ENCODE results near the gene CCDC126.
"Not testable (repeated sequence)": the region's sequence is repeated elsewhere in the genome, so short reads cannot be mapped to it uniquely, and the experiment has no call there.

Gene CCDC126, protein sequence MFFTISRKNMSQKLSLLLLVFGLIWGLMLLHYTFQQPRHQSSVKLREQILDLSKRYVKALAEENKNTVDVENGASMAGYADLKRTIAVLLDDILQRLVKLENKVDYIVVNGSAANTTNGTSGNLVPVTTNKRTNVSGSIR

DNA sequence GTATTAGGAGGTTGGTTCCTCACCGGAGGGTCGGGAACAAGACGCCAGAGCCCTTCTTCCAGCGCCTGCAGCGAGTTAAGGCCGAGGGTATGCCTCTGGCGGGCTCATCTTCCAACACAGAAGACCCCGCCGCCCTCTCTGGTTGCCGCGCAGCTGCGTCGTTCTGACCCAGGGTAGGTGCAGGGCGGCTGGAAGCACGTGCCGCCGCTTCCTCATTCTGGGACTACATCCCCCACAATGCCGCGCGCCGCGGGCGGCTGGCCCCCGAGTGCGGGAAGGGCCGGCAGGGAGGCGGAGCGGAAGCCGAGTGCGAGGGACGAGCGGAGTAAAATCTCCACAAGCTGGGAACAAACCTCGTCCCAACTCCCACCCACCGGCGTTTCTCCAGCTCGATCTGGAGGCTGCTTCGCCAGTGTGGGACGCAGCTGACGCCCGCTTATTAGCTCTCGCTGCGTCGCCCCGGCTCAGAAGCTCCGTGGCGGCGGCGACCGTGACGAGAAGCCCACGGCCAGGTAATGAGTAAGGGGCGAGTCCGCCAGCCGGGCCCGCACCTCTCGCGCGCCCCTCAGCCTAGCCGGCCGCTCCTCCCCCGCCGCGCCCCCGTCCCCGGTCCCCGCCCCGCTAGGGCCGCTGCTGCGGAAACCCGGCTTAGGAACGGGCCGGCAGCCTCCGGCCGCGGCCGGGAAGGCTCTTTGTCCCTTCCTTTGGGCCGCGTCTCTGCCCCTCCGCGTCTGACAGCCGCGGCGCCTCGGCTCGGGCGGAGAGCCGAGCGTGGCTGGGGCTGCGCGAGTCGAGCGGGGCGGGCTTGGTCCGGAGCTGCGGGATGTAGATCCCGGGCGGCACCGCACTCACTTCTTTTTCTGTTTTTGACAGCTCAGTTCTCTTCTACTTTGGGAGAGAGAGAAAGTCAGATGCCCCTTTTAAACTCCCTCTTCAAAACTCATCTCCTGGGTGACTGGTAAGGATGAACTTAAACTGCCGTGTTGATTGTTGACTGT is at the start of gene CCDC126:
Gene CCDC126 (plus strand): TSS at position 289 of the 998 bp plus-strand sequence. CDS start 13,934 bp downstream, outside the sequence.
- DNase-seq (ENCODE audit: extremely low read depth in 1 of 2, low read depth in 1 of 2): peak; percentile 50 to 75

DNA sequence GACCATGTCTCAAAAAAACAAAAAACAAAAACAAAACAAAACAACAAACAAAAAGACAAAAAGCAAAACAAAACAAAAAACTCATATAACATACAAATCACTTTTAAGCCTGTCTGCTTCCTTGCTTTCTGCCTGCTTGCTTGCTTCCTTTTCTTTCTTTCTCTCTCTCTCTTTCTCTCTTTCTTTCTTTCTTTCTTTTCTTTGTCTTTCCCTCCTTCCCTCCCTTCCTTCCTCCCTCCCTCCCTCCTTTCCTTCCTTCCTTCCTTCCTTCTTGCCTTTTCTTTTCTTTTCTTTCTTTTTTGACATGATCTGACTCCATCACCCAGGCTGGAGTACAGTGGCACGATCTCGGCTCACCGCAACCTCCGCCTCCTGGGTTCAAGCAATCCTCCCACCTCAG is 49.5 kb upstream of the CCDC126 start:
- no peak for DNase-seq (ENCODE audit: extremely low read depth in 1 of 2, low read depth in 1 of 2)

DNA sequence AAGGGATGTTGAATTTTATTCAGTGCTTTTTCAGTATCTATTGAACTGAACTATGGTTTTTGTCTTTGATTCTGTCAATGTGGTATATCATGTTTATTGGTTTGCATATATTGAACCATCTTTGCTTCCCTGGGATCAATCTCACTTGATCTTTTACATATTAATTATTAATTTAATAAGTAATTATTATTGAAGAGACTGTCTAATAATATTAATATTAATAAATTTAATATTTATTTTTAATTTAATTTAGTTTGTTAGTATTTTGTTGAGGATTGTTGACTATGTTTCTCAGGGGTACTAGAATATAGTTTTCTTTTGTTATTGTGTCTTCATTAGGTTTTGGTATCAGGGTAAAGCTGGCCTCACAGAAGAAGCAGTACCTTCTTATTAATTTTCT is 38.9 kb upstream of the CCDC126 start:
- DNase-seq (ENCODE audit: extremely low read depth in 1 of 2, low read depth in 1 of 2): no peak

DNA sequence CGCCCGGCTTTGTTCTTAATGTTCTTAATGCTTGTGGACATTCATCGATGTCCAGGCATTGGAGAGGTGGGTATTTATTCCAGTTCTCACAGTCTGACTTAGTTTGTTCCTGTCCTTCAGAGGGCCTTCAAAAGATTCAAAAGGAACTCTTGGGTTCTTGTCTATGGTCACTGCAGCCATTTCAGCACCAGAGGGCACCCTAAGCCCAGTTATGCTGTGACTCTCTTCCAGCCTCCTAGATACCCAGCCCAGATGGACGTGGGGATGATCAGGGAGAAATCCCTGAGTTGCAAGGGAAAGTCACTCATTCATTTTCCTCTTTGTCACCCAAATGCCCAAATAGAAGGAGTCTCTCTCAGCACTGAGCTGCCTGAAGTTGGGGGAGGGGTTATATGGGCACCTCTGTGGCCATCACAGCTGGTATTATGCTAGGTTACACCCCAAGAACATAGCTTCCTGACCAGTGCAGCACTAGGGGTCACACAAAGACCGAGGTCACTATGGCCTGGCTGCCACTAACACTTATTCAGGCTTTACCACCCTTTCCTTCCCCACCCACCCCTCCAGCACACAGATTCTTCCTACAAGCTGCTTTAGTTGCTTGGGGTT is 26.5 kb upstream of the CCDC126 start:
- DNase-seq (ENCODE audit: extremely low read depth in 1 of 2, low read depth in 1 of 2): peak; percentile 27 to 46

DNA sequence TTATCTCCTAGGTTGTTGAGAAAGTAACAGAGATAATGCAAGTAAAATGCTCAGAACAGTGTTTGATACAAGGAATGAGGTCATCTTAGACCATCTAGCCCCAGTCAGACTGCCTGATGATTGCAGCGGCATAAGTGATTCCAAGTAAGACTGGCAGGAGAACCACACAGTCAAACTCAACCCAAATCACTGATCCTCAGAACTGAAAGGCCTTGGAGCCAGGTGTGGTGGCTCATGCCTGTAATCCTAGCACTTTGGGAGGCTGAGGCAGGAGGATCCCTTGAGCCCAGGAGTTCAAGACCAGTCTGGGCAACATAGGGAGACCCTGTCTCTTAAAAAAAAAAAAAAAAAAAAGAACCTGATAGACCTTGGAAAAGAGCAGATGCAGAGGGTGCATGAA is 15.2 kb upstream of the CCDC126 start:
- DNase-seq (ENCODE audit: extremely low read depth in 1 of 2, low read depth in 1 of 2): not testable (repeated sequence)

DNA sequence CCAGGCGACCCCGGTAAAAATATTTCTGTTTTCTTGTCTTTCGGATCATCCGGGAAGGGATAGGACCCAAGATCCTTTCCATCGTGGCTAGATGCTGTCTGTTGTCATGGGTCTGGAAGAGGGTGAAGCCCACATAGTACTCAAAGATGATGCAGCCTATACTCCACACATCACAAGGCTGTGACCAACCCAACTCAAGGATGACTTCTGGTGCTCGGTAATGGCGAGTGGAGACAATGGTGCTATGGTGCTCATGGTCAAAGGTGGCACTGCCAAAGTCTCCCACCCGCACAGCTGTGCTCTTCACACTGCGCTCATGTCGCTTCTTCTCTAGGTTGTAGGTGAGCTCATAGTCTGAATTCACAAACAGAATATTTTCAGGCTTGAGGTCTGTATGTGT is 11.9 kb upstream of the CCDC126 start:
- not testable (repeated sequence) for DNase-seq (ENCODE audit: extremely low read depth in 1 of 2, low read depth in 1 of 2)

DNA sequence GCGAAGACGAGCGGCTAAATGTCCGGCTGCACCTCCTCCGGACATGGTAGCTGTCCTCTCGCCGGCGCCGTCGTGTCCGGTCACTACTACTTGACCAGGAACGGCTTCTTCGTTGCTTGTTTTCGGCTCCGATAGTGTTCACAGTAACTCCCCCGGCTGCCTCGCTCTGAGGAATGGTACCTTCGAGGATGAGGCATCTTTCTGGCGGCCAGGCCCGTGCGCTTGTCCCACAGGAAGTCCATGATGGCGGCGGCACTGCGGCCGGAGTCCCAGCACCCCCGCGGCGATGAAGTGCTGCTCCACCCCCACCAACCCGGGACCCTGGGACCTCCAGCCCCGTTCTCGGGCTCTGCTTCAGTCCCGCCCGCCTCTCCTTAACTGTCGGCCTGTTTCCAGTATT is 11.0 kb upstream of the CCDC126 start:
- no peak for DNase-seq (ENCODE audit: extremely low read depth in 1 of 2, low read depth in 1 of 2)

DNA sequence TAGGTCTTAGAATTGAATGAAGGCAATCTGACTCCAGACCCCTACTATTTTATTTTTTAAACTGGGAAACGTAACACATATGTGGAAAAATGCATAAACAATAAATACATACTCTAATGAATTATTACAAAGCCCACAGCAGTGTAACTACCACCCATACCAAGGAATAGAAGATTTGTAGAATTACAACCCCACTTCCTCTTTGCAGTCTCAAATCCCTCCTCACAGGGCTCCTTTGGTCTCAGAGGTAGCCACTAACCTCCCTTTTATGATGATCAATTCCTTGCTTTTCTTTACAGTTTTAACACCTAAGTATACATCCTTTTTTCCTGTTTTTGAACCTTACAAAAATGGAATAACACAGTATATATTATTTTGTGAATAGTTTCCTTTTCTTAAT is 6.7 kb upstream of the CCDC126 start:
- no peak for DNase-seq (ENCODE audit: extremely low read depth in 1 of 2, low read depth in 1 of 2)

DNA sequence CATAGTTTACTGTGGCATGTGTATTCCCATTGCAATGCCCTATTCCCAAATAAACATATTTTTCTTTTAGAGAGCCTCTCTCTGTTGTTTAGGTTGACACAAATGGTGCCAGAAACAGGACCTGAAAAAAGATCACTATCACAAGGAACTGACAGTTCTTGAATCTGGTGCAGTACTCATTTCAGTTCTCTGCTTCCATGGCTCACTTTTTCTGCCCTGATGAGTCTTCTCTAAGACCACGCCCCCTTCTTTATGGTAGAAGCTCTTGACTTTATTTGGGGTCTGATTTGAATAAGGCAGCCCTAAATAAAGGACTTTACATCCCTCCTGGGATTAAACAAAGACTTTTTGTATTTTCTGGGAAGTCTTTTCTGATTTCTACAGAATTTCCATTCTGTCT is 3.5 kb upstream of the CCDC126 start:
- DNase-seq (ENCODE audit: extremely low read depth in 1 of 2, low read depth in 1 of 2): no peak

DNA sequence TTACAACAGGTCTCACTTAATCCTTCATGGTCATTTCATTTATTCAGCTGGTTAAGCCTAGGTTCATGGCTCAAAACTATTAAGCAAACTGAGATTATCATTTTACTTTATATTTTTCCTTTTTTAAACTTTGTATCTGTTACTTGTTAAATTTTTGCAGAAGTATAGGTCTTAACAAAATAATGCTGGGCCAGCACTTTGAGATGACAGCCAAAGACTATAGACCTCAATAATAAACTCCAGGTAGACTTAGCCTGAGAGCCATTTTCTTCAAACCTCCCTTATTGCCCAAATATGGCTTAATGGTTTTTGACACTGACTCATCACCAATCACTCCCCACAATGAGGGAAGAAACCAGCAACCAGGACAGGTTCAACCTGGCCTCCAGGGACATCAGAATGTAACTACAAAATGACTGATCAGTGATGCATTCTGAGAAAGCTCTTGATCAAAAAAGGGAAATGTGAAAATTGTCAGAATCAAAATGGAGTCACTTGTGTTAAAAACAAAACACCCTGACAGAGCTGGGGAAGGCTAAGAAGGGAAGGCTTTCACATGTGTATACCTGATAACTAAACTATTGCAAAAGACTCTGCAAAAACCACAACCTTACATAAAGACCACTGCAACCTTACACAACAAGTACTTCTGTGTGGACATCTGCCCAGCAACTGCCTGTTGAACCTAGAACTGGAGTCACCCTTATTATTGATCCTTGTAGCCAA is 2.1 kb upstream of the CCDC126 start:
- no peak for DNase-seq (ENCODE audit: extremely low read depth in 1 of 2, low read depth in 1 of 2)

DNA sequence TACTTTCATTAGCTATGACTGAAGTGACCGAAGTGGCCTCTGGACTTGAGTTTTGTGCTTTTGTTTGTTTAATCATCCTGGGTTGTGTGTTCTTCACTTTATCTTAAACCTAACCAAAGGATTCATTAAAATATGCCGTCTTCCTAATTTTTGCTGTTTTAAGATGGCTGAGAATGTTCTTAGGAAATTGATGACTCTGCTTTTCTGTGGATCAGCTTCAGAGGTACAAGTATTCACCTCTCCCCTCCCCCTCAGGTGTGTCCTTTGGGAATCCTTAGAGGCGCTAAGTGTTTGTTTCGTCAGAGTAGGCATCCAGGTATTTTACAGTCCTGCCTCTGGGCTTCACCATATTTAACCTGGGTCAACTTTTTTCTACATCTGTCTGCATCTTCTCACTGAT is 1.1 kb downstream of the CCDC126 start:
- DNase-seq (ENCODE audit: extremely low read depth in 1 of 2, low read depth in 1 of 2): no peak

DNA sequence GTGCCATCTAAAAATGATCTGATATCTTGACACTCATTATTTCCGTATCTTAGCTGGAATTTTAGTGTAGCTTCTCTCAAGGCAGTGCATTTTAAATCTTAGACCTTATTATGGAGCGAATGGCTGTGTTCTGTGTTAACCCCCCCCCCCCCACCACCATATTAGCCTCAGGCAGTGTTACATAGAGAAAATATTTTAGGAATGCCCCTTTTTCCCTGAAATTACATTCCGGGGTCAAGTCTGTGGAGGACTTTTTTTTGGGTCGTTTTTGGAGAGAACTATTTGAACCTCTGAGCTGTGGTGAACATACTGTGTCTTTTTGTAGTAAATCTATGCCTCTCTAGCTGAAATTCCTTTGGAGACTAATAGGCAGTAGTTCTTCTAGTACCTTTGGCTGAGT is 3.1 kb downstream of the CCDC126 start:
- DNase-seq (ENCODE audit: extremely low read depth in 1 of 2, low read depth in 1 of 2): no peak

DNA sequence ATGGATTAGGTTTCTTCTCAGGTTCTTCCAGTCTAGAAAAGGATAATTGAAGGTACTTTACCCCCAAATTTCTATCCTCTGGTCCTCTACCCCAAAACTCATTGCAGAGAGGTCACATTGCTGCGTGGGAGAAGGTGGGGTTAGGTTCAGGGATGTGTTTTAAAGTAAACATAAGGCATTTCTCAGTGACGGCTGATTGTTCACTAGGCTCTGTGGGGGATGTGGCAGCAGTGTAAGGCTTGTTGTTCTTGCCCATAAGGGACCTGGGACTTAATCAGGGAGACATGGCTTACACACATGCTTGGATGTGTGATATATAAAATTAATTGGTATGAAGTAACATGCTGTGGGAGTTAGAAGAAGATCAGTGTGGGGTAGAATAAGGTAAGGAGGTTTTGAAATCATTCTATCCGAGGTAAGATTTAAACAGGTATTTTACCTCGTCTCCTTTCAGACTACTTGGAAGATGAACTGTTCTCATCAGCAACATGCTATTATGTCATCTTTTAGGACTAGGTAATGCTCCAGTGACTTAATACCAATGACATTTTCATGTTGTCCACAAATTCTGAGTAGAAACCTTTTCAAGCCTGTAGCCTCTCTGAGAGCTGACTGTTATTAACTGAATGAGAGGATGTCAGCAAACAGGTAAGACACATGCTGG is 6.6 kb downstream of the CCDC126 start:
- no peak for DNase-seq (ENCODE audit: extremely low read depth in 1 of 2, low read depth in 1 of 2)

DNA sequence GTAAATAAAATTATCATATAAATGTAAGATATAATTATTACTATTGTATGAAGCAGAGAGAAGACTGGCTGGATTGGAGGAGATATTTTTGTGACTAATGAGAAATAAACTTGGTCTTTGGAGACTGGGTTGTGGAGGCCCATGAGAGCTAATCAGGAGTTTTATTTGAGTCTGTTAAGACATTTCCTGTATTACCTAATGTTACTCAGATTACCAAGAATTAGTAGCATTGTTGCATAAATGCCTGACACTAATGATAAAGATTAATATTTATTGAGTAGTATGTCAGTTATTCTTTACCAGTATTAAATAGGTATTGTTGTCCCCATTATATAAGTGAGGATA is 7.1 kb downstream of the CCDC126 start:
- no peak for DNase-seq (ENCODE audit: extremely low read depth in 1 of 2, low read depth in 1 of 2)

DNA sequence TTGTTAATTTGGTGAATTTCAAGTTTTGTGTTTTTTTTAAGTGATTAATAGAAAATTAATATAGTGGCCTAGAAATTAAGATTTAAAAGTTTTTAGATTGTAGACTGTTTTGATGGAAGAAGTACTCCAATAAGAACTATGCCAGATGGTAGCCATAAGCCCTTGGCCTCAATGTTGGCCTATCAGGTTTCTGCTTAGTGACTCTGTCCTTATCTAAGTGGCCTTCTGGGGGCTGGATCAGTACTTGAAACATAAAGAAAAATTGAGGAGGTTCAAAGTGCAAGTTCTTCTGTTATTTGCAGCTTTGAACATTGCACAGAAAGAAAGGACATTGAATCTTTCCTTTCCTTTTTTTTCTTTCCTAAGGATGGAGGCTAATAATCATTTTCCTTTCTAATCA is 9.9 kb downstream of the CCDC126 start:
- no peak for DNase-seq (ENCODE audit: extremely low read depth in 1 of 2, low read depth in 1 of 2)

DNA sequence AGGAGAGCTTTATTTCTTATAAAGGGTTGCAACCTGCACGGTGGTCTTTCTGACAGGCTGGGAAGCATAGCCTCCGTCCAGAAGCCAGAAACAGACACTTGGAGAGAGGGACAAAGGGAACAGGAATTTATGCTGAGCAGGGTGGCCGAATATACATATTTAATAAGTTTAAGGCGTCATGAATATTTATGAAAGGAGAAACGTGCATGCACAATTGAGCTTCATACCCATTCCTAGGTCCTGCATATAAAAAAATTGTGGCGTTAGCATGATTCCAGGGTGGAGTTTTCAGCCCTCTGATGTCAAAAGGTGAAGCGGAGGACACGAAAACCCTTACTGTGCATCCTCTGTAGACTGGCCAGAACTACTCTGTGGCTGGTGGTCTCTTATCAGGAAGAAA is 10.7 kb downstream of the CCDC126 start:
- DNase-seq (ENCODE audit: extremely low read depth in 1 of 2, low read depth in 1 of 2): no peak

DNA sequence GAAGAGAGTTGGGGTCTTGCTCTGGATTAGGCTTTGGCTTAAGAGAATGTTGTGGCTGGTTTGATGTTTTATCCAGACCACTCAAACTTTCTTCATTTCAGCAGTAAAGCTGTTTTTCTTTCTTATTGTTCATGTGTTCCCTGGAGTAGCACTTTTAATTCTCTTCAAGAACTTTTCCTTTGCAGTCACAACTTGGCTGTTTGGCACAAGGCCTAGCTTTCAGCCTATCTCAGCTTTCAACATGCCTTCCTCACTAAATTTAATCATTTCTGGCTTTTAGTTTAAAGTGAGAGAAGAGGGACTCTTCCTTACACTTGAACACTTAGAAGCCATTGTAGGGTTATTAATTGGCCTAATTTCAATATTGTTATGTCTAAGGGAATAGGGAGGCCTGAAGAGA is 18.1 kb downstream of the CCDC126 start:
- no peak for DNase-seq (ENCODE audit: extremely low read depth in 1 of 2, low read depth in 1 of 2)

DNA sequence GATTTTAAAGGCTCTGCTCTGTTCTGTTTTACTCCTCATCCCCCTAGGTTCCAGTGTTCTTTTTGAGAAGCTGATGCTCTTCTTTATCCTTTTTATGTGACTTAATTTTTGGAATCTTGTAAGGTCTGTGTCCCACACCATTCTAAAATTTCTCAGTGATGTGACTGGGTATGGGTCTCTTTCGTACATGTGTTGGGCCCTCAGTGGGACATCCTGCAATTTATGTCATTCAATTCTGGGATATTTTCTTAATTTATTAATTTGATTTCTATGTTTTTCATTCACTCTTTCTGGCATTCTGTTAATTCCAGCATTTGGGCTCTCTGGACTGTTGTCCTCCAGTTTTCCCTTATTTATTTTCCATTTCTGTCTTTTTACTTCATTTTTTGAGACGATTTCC is 19.4 kb downstream of the CCDC126 start:
- DNase-seq (ENCODE audit: extremely low read depth in 1 of 2, low read depth in 1 of 2): no peak

DNA sequence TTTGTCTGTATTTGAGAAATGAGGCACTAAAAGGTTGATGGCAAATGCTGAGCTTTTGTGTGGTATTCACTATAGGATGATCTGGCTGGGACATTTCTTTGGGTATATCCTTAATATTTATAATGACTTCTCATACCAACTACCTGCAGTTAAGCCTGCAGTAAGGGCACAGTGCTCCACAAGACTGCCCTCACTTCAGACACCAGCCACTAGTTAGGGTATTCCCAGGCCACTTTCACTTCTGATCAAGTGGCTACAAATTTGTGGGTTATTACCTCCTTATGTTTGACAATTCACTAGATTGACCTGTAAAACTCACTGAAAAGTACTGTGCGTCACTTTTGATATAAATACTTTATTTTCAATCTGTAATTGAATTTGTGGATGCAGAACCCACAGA is 20.3 kb downstream of the CCDC126 start:
- no peak for DNase-seq (ENCODE audit: extremely low read depth in 1 of 2, low read depth in 1 of 2)

DNA sequence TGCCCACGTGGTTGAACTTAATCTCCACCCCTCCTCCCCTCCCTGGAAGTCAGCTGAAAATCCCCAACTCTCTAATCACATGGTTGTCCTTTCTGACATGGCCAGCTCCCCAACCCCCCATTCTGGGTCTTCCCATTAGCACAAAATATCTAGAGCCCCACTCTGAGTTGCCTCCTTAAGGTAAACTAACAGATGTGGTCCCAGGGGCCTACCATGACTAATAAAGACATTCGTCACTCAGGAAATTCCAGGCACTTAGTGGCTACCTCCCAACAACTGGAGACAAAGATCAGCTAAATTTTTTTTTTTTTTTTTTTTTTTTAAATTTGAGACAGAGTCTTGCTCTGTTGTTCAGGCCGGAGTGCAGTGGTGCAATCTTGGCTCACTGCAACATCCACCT is 21.1 kb downstream of the CCDC126 start:
- DNase-seq (ENCODE audit: extremely low read depth in 1 of 2, low read depth in 1 of 2): no peak

DNA sequence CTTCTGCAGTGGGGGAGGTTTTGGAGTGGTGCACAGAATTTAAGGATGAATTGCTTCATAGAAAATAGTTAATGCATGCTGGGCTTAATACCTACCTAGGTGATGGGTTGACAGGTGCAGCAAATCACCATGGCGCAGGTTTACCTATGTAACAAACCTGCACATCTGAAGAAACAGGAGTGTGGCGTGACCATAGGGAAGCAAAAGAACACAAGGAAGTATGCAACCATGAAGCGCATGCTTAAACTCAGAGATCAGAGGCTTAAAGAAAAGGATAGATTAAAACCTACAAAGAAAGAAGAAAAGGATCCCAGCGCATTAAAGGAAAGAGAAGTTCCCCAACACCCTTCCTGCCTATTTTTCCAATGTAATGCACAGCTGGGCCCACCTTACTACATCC is 22.0 kb downstream of the CCDC126 start:
- no peak for DNase-seq (ENCODE audit: extremely low read depth in 1 of 2, low read depth in 1 of 2)
